ENCODE measurements around the gene LAMA2. TPM values are rescaled to one million over a fixed set of nuclear protein-coding genes. Genes with fewer than 3 reads are reported as not detected.

Gene LAMA2
- polyA plus RNA-seq, 1 donor from 2014 or later, result 2.5 TPM

- H3K9ac ChIP-seq (ENCODE audit: low read length), result no peak overlapping the region
- no peak overlapping the region for H3K4me3 ChIP-seq (ENCODE audit: low read length)
- TF ChIP-seq RAD21 (conservative IDR thresholded peaks at IDR 0.05) (no peak), EP300 (conservative IDR thresholded peaks at IDR 0.05; ENCODE audit: poor library complexity, severe bottlenecking) (no peak), POLR2AphosphoS5 (IDR thresholded peaks at IDR 0.05) (no peak), CTCF (IDR thresholded peaks at IDR 0.05; ENCODE audit: poor library complexity, severe bottlenecking) (no peak), MXI1 (conservative IDR thresholded peaks at IDR 0.05; ENCODE audit: poor library complexity, severe bottlenecking) (no peak), REST (IDR thresholded peaks at IDR 0.05; ENCODE audit: borderline replicate concordance) (no peak), SMC3 (conservative IDR thresholded peaks at IDR 0.05; ENCODE audit: poor library complexity) (no peak), EZH2 (IDR thresholded peaks at IDR 0.05; ENCODE audit: borderline replicate concordance, insufficient read depth, low read length, poor library complexity, severe bottlenecking) (no peak), TAF1 (IDR thresholded peaks at IDR 0.05; ENCODE audit: low read depth) (no peak)
- no peaks in the 10 kb centered on the region for H3K27me3 ChIP-seq (ENCODE audit: insufficient read depth, low read depth, low read length)
- no peaks in the 10 kb centered on the region for H3K36me3 ChIP-seq (ENCODE audit: insufficient read depth, low read length)
- H3K27ac ChIP-seq (ENCODE audit: low read length), result no peak overlapping the region
- no peaks in the 10 kb centered on the region for H4K20me1 ChIP-seq (ENCODE audit: insufficient read depth)
- no peak overlapping the region for H2AFZ ChIP-seq (ENCODE audit: low read depth, low read length)
- H3K4me2 ChIP-seq (ENCODE audit: low read length), result no peak overlapping the region
- H3K9me3 ChIP-seq (ENCODE audit: low read length), result no peaks in the 10 kb centered on the region
- H3K9me2 ChIP-seq (ENCODE audit: insufficient read depth, low read length), result no peaks in the 10 kb centered on the region
- H3F3A ChIP-seq (ENCODE audit: insufficient read depth, low read length, poor library complexity, severe bottlenecking), result no peaks in the 10 kb centered on the region
- no peaks in the 10 kb centered on the region for H3K79me2 ChIP-seq (replicated peaks; ENCODE audit: insufficient read depth, low read length)
These were observed 387.5 kb downstream of the LAMA2 start for GRCh38 chr6:129270450-129270849.

GRCh38 chr6:129273161-129273560 lies 390.2 kb downstream of the LAMA2 start:
- H3K79me2 ChIP-seq (replicated peaks; ENCODE audit: insufficient read depth, low read length), result no peaks in the 10 kb centered on the region
- no peak overlapping the region for H3K4me2 ChIP-seq (ENCODE audit: low read length)
- H3K9ac ChIP-seq (ENCODE audit: low read length), result no peak overlapping the region
- no peaks in the 10 kb centered on the region for H3F3A ChIP-seq (ENCODE audit: insufficient read depth, low read length, poor library complexity, severe bottlenecking)
- H2AFZ ChIP-seq (ENCODE audit: low read depth, low read length), result no peak overlapping the region
- TF ChIP-seq SMC3 (conservative IDR thresholded peaks at IDR 0.05; ENCODE audit: poor library complexity), result no peak
- TF ChIP-seq MXI1 (conservative IDR thresholded peaks at IDR 0.05; ENCODE audit: poor library complexity, severe bottlenecking), result no peak
- no peak for TF ChIP-seq EZH2 (IDR thresholded peaks at IDR 0.05; ENCODE audit: borderline replicate concordance, insufficient read depth, low read length, poor library complexity, severe bottlenecking)
- no peak for TF ChIP-seq REST (IDR thresholded peaks at IDR 0.05; ENCODE audit: borderline replicate concordance)
- no peak for TF ChIP-seq TAF1 (IDR thresholded peaks at IDR 0.05; ENCODE audit: low read depth)
- TF ChIP-seq RAD21 (conservative IDR thresholded peaks at IDR 0.05), result no peak
- TF ChIP-seq EP300 (conservative IDR thresholded peaks at IDR 0.05; ENCODE audit: poor library complexity, severe bottlenecking), result no peak
- TF ChIP-seq POLR2AphosphoS5 (IDR thresholded peaks at IDR 0.05), result no peak
- TF ChIP-seq CTCF (IDR thresholded peaks at IDR 0.05; ENCODE audit: poor library complexity, severe bottlenecking), result no peak
- no peak overlapping the region for H3K4me3 ChIP-seq (ENCODE audit: low read length)
- H3K36me3 ChIP-seq (ENCODE audit: insufficient read depth, low read length), result no peaks in the 10 kb centered on the region
- no peaks in the 10 kb centered on the region for H3K27me3 ChIP-seq (ENCODE audit: insufficient read depth, low read depth, low read length)
- no peak overlapping the region for H3K27ac ChIP-seq (ENCODE audit: low read length)
- no peaks in the 10 kb centered on the region for H3K9me2 ChIP-seq (ENCODE audit: insufficient read depth, low read length)
- H4K20me1 ChIP-seq (ENCODE audit: insufficient read depth), result no peaks in the 10 kb centered on the region
- no peaks in the 10 kb centered on the region for H3K9me3 ChIP-seq (ENCODE audit: low read length)
